ENCODE measurements around the gene LRRC3C.

DNA sequence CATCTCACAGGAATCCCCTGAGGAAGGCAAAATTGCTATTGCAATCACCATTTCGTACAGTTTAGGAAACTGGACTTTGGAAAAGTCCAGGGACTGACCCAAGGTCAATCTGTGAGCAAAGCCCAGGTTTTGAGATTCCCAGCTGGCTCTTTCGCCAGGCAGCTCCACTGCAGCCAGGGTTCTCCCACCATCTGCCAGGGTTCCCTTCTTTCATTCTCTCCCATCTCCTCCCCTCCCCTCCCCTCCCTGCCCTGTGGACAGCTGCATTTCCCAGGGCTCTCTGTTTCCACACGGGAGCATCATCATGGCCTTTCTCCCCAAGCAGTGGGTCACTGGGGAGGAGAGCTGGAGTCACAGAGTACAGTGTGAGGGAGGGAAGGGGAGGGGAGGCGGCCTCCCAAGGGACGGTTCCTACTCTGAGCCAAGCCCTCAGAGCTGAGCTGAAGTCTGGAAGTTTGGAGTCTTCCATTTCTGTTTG, 23.4 kb downstream of the LRRC3C start:
- TF ChIP-seq CTCF (IDR thresholded peaks at IDR 0.05), result no peak
- no peak for TF ChIP-seq POLR2A (IDR thresholded peaks at IDR 0.05)

All from adrenal gland (tissue), 5 donors.